Activated naive CD8-positive, alpha-beta T cell treated with anti-CD3 and anti-CD28 coated beads, Interleukin-2, amount 50 U/mL, for 24 hours (primary cell): Measurements from ENCODE around the gene DKK3.

Experiments
- ATAC-seq: fragments of 150-1000 bp; cut with Tn5 transposase; one replicate; pipeline ENCODE4 v1.10.0; 2021
- DNase-seq: peaks from one replicate; pipeline ENCODE4 v3.0.0; 2021
- H3K27ac Mint-ChIP-seq: one replicate; pipeline ENCODE4 v1.8.0; 2021; ENCODE audit warnings: mild to moderate bottlenecking, mixed read lengths
- H3K27me3 Mint-ChIP-seq: one replicate; pipeline ENCODE4 v1.8.0; 2021; ENCODE audit warnings: mixed read lengths
- H3K36me3 Mint-ChIP-seq: one replicate; pipeline ENCODE4 v1.8.0; 2021; ENCODE audit warnings: low read depth, mixed read lengths
- H3K4me1 Mint-ChIP-seq: one replicate; pipeline ENCODE4 v1.8.0; 2021; ENCODE audit warnings: mixed read lengths
- H3K4me3 Mint-ChIP-seq: one replicate; pipeline ENCODE4 v1.8.0; 2021; ENCODE audit warnings: mild to moderate bottlenecking, moderate library complexity, mixed read lengths
- H3K9me3 Mint-ChIP-seq: one replicate; pipeline ENCODE4 v1.8.0; 2021; ENCODE audit warnings: mixed read lengths

Gene DKK3

GRCh38 chr11:11946180-11946579, 62.2 kb downstream of the DKK3 start:
- H3K27ac Mint-ChIP-seq = no peak overlapping the region
- no peaks in the 10 kb centered on the region for H3K27me3 Mint-ChIP-seq
- ATAC-seq = no peak
- peaks cover 21% of the 10 kb centered on the region for H3K36me3 Mint-ChIP-seq
- H3K9me3 Mint-ChIP-seq = no peaks in the 10 kb centered on the region
- no peak for DNase-seq
- no peaks in the 10 kb centered on the region for H3K4me1 Mint-ChIP-seq
- H3K4me3 Mint-ChIP-seq = no peak overlapping the region

GRCh38 chr11:11944444-11944843, 64.0 kb downstream of the DKK3 start:
- no peak overlapping the region for H3K4me3 Mint-ChIP-seq
- H3K27me3 Mint-ChIP-seq = no peaks in the 10 kb centered on the region
- no peak for ATAC-seq
- no peaks in the 10 kb centered on the region for H3K4me1 Mint-ChIP-seq
- H3K36me3 Mint-ChIP-seq = peaks cover 23% of the 10 kb centered on the region
- no peak overlapping the region for H3K27ac Mint-ChIP-seq
- DNase-seq = no peak
- H3K9me3 Mint-ChIP-seq = no peaks in the 10 kb centered on the region

- peak overlapping the region; percentile 49 for H3K27ac Mint-ChIP-seq
- H3K36me3 Mint-ChIP-seq = peaks cover 33% of the 10 kb centered on the region
- no peaks in the 10 kb centered on the region for H3K27me3 Mint-ChIP-seq
- H3K4me1 Mint-ChIP-seq = no peaks in the 10 kb centered on the region
- no peak for DNase-seq
- no peaks in the 10 kb centered on the region for H3K9me3 Mint-ChIP-seq
- no peak for ATAC-seq
- H3K4me3 Mint-ChIP-seq = no peak overlapping the region
Measured at GRCh38 chr11:11942668-11943067, 65.8 kb downstream of the DKK3 start.

GRCh38 chr11:11940551-11940950, 67.9 kb downstream of the DKK3 start:
- Mint-ChIP-seq H3K4me1 (no peaks in the 10 kb centered on the region), H3K9me3 (no peaks in the 10 kb centered on the region), H3K4me3 (no peak overlapping the region), H3K36me3 (peaks cover 43% of the 10 kb centered on the region), H3K27ac (peak overlapping the region; percentile 36), H3K27me3 (no peaks in the 10 kb centered on the region)
- DNase-seq (no peak), ATAC-seq (no peak)

GRCh38 chr11:11937957-11938356, 70.5 kb downstream of the DKK3 start:
- H3K36me3 Mint-ChIP-seq = peaks cover 50% of the 10 kb centered on the region
- no peak for DNase-seq

GRCh38 chr11:11937433-11937832, 71.0 kb downstream of the DKK3 start:
- no peak for ATAC-seq
- no peaks in the 10 kb centered on the region for H3K9me3 Mint-ChIP-seq
- H3K36me3 Mint-ChIP-seq = peaks cover 48% of the 10 kb centered on the region
- DNase-seq = no peak
- H3K4me1 Mint-ChIP-seq = no peaks in the 10 kb centered on the region
- H3K27me3 Mint-ChIP-seq = no peaks in the 10 kb centered on the region
- no peak overlapping the region for H3K27ac Mint-ChIP-seq
- H3K4me3 Mint-ChIP-seq = no peak overlapping the region

More at GRCh38 chr11:11937957-11938356, 70.5 kb downstream of the DKK3 start:
- Mint-ChIP-seq H3K4me3 (no peak overlapping the region), H3K4me1 (no peaks in the 10 kb centered on the region), H3K27ac (no peak overlapping the region), H3K9me3 (no peaks in the 10 kb centered on the region), H3K27me3 (no peaks in the 10 kb centered on the region)
- no peak for ATAC-seq

- Mint-ChIP-seq H3K36me3 (peaks cover 41% of the 10 kb centered on the region), H3K4me1 (no peaks in the 10 kb centered on the region), H3K27ac (no peak overlapping the region), H3K4me3 (no peak overlapping the region), H3K9me3 (no peaks in the 10 kb centered on the region), H3K27me3 (no peaks in the 10 kb centered on the region)
- DNase-seq = no peak
- ATAC-seq = no peak
Measured at GRCh38 chr11:11935536-11935935, 72.9 kb downstream of the DKK3 start.

- no peak for ATAC-seq
- no peaks in the 10 kb centered on the region for H3K9me3 Mint-ChIP-seq
- peaks cover 31% of the 10 kb centered on the region for H3K36me3 Mint-ChIP-seq
Measured at GRCh38 chr11:11931461-11932055, 76.9 kb downstream of the DKK3 start.

GRCh38 chr11:11929920-11930319, 78.5 kb downstream of the DKK3 start:
- Mint-ChIP-seq H3K9me3 (no peaks in the 10 kb centered on the region), H3K36me3 (peaks cover 44% of the 10 kb centered on the region), H3K27me3 (no peaks in the 10 kb centered on the region), H3K27ac (no peak overlapping the region), H3K4me1 (no peaks in the 10 kb centered on the region), H3K4me3 (no peak overlapping the region)
- DNase-seq = no peak
- ATAC-seq = no peak

More at GRCh38 chr11:11931461-11932055, 76.9 kb downstream of the DKK3 start:
- Mint-ChIP-seq H3K4me1 (no peaks in the 10 kb centered on the region), H3K27me3 (no peaks in the 10 kb centered on the region), H3K27ac (no peak overlapping the region), H3K4me3 (no peak overlapping the region)
- no peak for DNase-seq

GRCh38 chr11:11923828-11924227, 84.6 kb downstream of the DKK3 start:
- Mint-ChIP-seq H3K9me3 (no peaks in the 10 kb centered on the region), H3K4me3 (no peak overlapping the region), H3K27me3 (no peaks in the 10 kb centered on the region), H3K27ac (no peak overlapping the region), H3K4me1 (peaks cover 5% of the 10 kb centered on the region), H3K36me3 (peaks cover 51% of the 10 kb centered on the region)
- no peak for ATAC-seq
- no peak for DNase-seq

- H3K9me3 Mint-ChIP-seq = no peaks in the 10 kb centered on the region
Measured at GRCh38 chr11:11916981-11917399, 91.4 kb downstream of the DKK3 start.

GRCh38 chr11:11915625-11916024, 92.8 kb downstream of the DKK3 start:
- no peak overlapping the region for H3K27ac Mint-ChIP-seq
- H3K4me3 Mint-ChIP-seq = no peak overlapping the region
- H3K9me3 Mint-ChIP-seq = no peaks in the 10 kb centered on the region
- no peaks in the 10 kb centered on the region for H3K27me3 Mint-ChIP-seq
- DNase-seq (no peak), ATAC-seq (no peak)
- peaks cover 16% of the 10 kb centered on the region for H3K36me3 Mint-ChIP-seq
- peaks cover 7% of the 10 kb centered on the region for H3K4me1 Mint-ChIP-seq

More at GRCh38 chr11:11916981-11917399, 91.4 kb downstream of the DKK3 start:
- Mint-ChIP-seq H3K27ac (no peak overlapping the region), H3K4me3 (no peak overlapping the region), H3K4me1 (peaks cover 7% of the 10 kb centered on the region), H3K27me3 (no peaks in the 10 kb centered on the region), H3K36me3 (peaks cover 11% of the 10 kb centered on the region)
- ATAC-seq (no peak), DNase-seq (no peak)

GRCh38 chr11:11913395-11913794, 95.0 kb downstream of the DKK3 start:
- ATAC-seq = no peak
- Mint-ChIP-seq H3K27me3 (no peaks in the 10 kb centered on the region), H3K4me3 (no peak overlapping the region), H3K9me3 (no peaks in the 10 kb centered on the region), H3K36me3 (peaks cover 17% of the 10 kb centered on the region), H3K4me1 (peaks cover 4% of the 10 kb centered on the region), H3K27ac (no peak overlapping the region)
- DNase-seq = no peak
